ENCODE results near the gene RABL6.
"Not testable (repeated sequence)": the region's sequence is repeated elsewhere in the genome, so short reads cannot be mapped to it uniquely, and the experiment has no call there.

The RABL6 gene

DNA sequence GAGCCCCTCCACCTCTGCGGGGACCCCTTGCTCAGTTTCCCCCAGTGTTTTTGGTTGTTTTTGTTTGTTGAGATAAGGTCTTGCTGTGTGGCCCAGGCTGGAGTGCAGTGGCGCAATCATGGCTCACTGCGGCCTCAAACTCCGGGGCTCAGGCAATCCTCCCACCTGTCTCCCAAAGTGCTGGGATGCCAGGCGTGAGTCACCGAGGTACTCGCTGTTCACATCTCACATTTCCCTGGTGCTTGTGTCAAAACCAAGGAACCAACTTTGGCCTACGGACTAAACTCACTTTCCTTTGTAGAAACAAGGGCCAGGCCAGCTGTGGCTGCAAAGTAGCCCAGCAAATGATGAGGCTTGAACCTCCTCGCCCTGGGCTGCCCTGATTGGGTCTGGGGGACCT lies 24.8 kb downstream of the RABL6 start:
- no peaks in the 10 kb centered on the region for H3K27me3 ChIP-seq (ENCODE audit: insufficient read depth, poor library complexity, severe bottlenecking)
- H3K27ac ChIP-seq (replicated peaks) = no peak overlapping the region; the same call in 1 of the 2 replicates
- TF ChIP-seq GABPA (IDR thresholded peaks at IDR 0.05; ENCODE audit: low read depth) (no peak), CTCF (IDR thresholded peaks at IDR 0.05; ENCODE audit: insufficient read depth, low read length) (no peak), SPI1 (IDR thresholded peaks at IDR 0.05; ENCODE audit: borderline replicate concordance, low read depth) (no peak), POLR2AphosphoS5 (IDR thresholded peaks at IDR 0.05; ENCODE audit: low read depth) (no peak)
- TF ChIP-seq, protein P1, sequence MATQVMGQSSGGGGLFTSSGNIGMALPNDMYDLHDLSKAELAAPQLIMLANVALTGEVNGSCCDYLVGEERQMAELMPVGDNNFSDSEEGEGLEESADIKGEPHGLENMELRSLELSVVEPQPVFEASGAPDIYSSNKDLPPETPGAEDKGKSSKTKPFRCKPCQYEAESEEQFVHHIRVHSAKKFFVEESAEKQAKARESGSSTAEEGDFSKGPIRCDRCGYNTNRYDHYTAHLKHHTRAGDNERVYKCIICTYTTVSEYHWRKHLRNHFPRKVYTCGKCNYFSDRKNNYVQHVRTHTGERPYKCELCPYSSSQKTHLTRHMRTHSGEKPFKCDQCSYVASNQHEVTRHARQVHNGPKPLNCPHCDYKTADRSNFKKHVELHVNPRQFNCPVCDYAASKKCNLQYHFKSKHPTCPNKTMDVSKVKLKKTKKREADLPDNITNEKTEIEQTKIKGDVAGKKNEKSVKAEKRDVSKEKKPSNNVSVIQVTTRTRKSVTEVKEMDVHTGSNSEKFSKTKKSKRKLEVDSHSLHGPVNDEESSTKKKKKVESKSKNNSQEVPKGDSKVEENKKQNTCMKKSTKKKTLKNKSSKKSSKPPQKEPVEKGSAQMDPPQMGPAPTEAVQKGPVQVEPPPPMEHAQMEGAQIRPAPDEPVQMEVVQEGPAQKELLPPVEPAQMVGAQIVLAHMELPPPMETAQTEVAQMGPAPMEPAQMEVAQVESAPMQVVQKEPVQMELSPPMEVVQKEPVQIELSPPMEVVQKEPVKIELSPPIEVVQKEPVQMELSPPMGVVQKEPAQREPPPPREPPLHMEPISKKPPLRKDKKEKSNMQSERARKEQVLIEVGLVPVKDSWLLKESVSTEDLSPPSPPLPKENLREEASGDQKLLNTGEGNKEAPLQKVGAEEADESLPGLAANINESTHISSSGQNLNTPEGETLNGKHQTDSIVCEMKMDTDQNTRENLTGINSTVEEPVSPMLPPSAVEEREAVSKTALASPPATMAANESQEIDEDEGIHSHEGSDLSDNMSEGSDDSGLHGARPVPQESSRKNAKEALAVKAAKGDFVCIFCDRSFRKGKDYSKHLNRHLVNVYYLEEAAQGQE (IDR thresholded peaks at IDR 0.05; ENCODE audit: insufficient replicate concordance, low read depth) = no peak
- no peak for DNase-seq (ENCODE audit: low read depth in 1 of 2, low spot score in 1 of 2)
- H3K4me3 ChIP-seq (replicated peaks; ENCODE audit: insufficient read depth, low read length) = no peak overlapping the region

- not testable (repeated sequence) for H3K27ac ChIP-seq (replicated peaks); H3K27me3 ChIP-seq (ENCODE audit: insufficient read depth, poor library complexity, severe bottlenecking); H3K4me3 ChIP-seq (replicated peaks; ENCODE audit: insufficient read depth, low read length); DNase-seq (ENCODE audit: low read depth in 1 of 2, low spot score in 1 of 2)
These were observed 25.8 kb downstream of the RABL6 start for GRCh38 chr9:136833381-136834048.

- Histone ChIP-seq H3K27me3 (ENCODE audit: insufficient read depth, poor library complexity, severe bottlenecking) (no peaks in the 10 kb centered on the region), H3K27ac (replicated peaks) (no peak overlapping the region), H3K4me3 (replicated peaks; ENCODE audit: insufficient read depth, low read length) (no peak overlapping the region)
- no peak for DNase-seq (ENCODE audit: low read depth in 1 of 2, low spot score in 1 of 2)
- no peak for TF ChIP-seq POLR2AphosphoS5 (IDR thresholded peaks at IDR 0.05; ENCODE audit: low read depth)
- no peak for TF ChIP-seq CTCF (IDR thresholded peaks at IDR 0.05; ENCODE audit: insufficient read depth, low read length)
- TF ChIP-seq SPI1 (IDR thresholded peaks at IDR 0.05; ENCODE audit: borderline replicate concordance, low read depth) = no peak
- no peak for TF ChIP-seq GABPA (IDR thresholded peaks at IDR 0.05; ENCODE audit: low read depth)
- TF ChIP-seq, protein P1 (IDR thresholded peaks at IDR 0.05; ENCODE audit: insufficient replicate concordance, low read depth) = no peak
These were observed 27.6 kb downstream of the RABL6 start for GRCh38 chr9:136835162-136835931.

- DNase-seq (ENCODE audit: low read depth in 1 of 2, low spot score in 1 of 2) = no peak
- no peaks in the 10 kb centered on the region for H3K27me3 ChIP-seq (ENCODE audit: insufficient read depth, poor library complexity, severe bottlenecking)
- H3K27ac ChIP-seq (replicated peaks) = no peak overlapping the region
- TF ChIP-seq POLR2AphosphoS5 (IDR thresholded peaks at IDR 0.05; ENCODE audit: low read depth) (no peak), SPI1 (IDR thresholded peaks at IDR 0.05; ENCODE audit: borderline replicate concordance, low read depth) (no peak), CTCF (IDR thresholded peaks at IDR 0.05; ENCODE audit: insufficient read depth, low read length) (no peak), GABPA (IDR thresholded peaks at IDR 0.05; ENCODE audit: low read depth) (no peak)
- TF ChIP-seq, protein P1 (IDR thresholded peaks at IDR 0.05; ENCODE audit: insufficient replicate concordance, low read depth) = no peak
- no peak overlapping the region for H3K4me3 ChIP-seq (replicated peaks; ENCODE audit: insufficient read depth, low read length)
These were observed 28.5 kb downstream of the RABL6 start for GRCh38 chr9:136835932-136836904.
